Erythroblast (primary cell): ENCODE measurements around the gene NIPSNAP2.

ENCODE experiments used
- GATA1 ChIP-seq: IDR thresholded peaks from 2 replicates; pipeline ENCODE4 v1.6.1; 2011; ENCODE audit warnings: low read depth, mild to moderate bottlenecking, control low read depth, low read length, moderate library complexity
- POLR2A ChIP-seq: IDR thresholded peaks from 2 replicates; pipeline ENCODE4 v1.6.1; 2011; ENCODE audit warnings: mild to moderate bottlenecking, low read length

DNA sequence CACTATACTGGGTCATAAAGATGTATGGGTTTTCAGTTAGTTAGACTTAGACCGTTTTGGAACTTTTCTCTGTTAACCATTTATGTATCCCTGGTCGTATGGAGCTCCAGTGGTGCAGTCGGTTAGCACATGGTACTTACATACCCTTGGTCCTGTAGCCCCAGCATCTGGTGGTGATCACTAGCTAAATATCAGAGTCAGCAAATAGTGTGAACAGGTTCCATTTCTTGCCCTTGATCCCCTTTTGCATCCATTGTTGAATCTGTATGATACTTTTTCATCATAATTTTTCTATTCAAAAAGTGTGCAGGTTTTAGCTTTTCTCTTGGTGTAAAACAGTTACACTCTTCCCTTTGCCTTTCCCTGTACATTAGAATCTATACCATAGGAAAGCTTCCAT lies 15.9 kb downstream of the NIPSNAP2 start:
- TF ChIP-seq POLR2A (no peak), GATA1 (no peak)
